Spinal cord (tissue), 10 donors: ENCODE data around the gene ACOT7. TPM values are rescaled to one million over a fixed set of nuclear protein-coding genes. Genes with fewer than 3 reads are reported as not detected.

ENCODE experiments used
- DNase-seq, 6 donors: peaks; one replicate each; pipeline versions ENCODE4 v3.0.0 to v3.0.0-alpha.2; 2013 to 2015; ENCODE audit warnings: low spot score in 6 of 6, low read depth in 4 of 6
- H3K27ac ChIP-seq: one replicate; pipeline ENCODE4 v1.5.1; 2013; ENCODE audit warnings: low read depth, low read length, control low read depth
- H3K27me3 ChIP-seq: one replicate; pipeline ENCODE4 v1.6.1; 2013; ENCODE audit warnings: low read length; ENCODE audit not compliant: control insufficient read depth, insufficient read depth
- H3K36me3 ChIP-seq: one replicate; pipeline ENCODE4 v1.6.1; 2013; ENCODE audit warnings: low read length; ENCODE audit not compliant: control insufficient read depth, insufficient read depth
- H3K4me1 ChIP-seq: one replicate; pipeline ENCODE4 v1.6.1; 2013; ENCODE audit warnings: low read length; ENCODE audit not compliant: control insufficient read depth, insufficient read depth
- H3K4me3 ChIP-seq: one replicate; pipeline ENCODE4 v1.5.1; 2013; ENCODE audit warnings: low read depth, low read length, control low read depth
- H3K9me3 ChIP-seq: one replicate; pipeline ENCODE4 v1.6.1; 2013; ENCODE audit warnings: low read length; ENCODE audit not compliant: control insufficient read depth, insufficient read depth
- WGBS: methylation state at CpG from one replicate; pipeline ENCODE4 v1.1.5; 2013; ENCODE audit warnings: missing lambda C conversion rate; ENCODE audit not compliant: insufficient coverage; 5-methylcytosine and 5-hydroxymethylcytosine counted together
- polyA plus RNA-seq, 2 donors: library from polyadenylated mRNA; unstranded; fragments of 120-200 nt; gene quantifications; one replicate each; pipeline ENCODE4 v1.2.1, GENCODE V29; 2013; ENCODE audit not compliant: insufficient read length in 2 of 2
- total RNA-seq, 2 donors: library from RNA; depleted of rRNA in 1 of 2; stranded (reverse); fragments of 120-200 nt in 1 of 2; fragments of >200 nt in 1 of 2; gene quantifications; one replicate each; pipeline versions ENCODE4 v1.2.3 to v1.2.4, GENCODE V29; 2013 to 2014
- donor health status: healthy.

Gene ACOT7
- total and polyA plus RNA-seq, 4 donors, result 31.8 to 198 (median 128) TPM

DNA sequence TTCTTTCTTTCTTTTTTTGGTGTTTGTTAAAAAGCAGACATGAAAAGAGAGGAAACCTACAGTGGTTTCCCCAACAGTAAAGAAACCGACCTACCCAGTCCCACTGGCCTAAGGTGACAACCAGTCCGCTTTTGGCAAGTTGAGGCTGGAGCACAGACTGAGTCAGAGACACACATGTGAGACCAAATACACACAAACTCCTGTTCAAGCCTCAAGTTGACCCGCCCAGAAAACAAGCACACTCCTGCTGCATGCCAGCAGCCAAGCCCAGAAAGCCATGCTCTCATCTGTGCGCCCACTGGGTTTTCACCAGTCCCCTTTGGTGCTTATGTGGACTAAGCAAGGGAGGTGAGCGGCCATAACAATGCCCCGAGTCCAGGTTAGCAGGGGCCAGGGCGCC lies 68.1 kb downstream of the ACOT7 start:
- no peak overlapping the region for H3K27ac ChIP-seq
- no peak for DNase-seq
- peaks cover 52% of the 10 kb centered on the region for H3K36me3 ChIP-seq
- peaks cover 25% of the 10 kb centered on the region for H3K4me1 ChIP-seq
- no peak overlapping the region for H3K4me3 ChIP-seq
- WGBS, result 98% methylated on average over 6 of the region's 7 CpGs
- no peaks in the 10 kb centered on the region for H3K27me3 ChIP-seq
- H3K9me3 ChIP-seq, result no peaks in the 10 kb centered on the region

DNA sequence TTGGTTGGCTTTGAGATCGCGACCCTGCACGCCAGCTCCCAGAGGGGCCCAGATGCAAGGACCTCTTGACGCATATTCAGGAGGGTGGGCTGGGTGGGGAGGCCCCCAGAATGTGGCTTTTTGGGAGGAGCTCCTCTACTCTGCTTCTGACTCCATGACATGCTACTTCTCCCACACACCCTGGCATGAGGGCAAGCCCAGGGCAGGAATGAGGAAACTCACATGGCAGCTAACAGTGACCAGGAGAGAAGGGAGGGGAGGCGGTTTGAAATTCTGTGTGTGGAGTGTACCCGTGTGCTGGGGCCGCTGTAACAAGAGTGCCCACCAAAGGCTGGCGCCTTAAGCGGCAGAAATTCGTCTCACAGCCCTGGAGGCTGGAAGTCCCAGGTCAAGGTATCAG lies 71.4 kb downstream of the ACOT7 start:
- 84% methylated on average over 6 of the region's 10 CpGs for WGBS
- peaks cover 58% of the 10 kb centered on the region for H3K36me3 ChIP-seq
- no peak overlapping the region for H3K4me3 ChIP-seq
- no peak for DNase-seq
- no peaks in the 10 kb centered on the region for H3K9me3 ChIP-seq
- no peaks in the 10 kb centered on the region for H3K4me1 ChIP-seq
- H3K27me3 ChIP-seq, result no peaks in the 10 kb centered on the region
- H3K27ac ChIP-seq, result no peak overlapping the region

DNA sequence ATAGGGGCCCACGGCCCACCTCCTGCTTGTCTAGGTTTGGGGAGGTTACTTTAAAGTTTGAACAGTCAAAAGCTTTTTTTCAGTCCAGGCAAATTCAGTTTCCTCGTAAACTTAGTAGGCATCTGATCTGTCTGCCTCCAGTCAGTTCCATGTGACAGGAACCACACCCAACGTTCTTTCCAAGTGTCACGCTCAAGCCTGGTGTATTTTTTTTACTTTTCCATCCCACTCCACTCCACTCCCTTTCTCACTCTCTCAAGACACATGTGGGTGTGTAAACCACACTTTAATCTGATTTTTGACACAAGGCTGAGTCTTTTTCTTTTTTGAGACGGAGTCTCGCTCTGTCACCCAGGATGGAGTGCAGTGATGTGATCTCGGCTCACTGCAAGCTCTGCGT lies 72.4 kb downstream of the ACOT7 start:
- no peak overlapping the region for H3K4me3 ChIP-seq
- no peak for DNase-seq
- 97% methylated on average over 7 of the region's 8 CpGs for WGBS
- no peaks in the 10 kb centered on the region for H3K9me3 ChIP-seq
- no peak overlapping the region for H3K27ac ChIP-seq
- H3K27me3 ChIP-seq, result no peaks in the 10 kb centered on the region
- H3K4me1 ChIP-seq, result no peaks in the 10 kb centered on the region
- peaks cover 54% of the 10 kb centered on the region for H3K36me3 ChIP-seq

DNA sequence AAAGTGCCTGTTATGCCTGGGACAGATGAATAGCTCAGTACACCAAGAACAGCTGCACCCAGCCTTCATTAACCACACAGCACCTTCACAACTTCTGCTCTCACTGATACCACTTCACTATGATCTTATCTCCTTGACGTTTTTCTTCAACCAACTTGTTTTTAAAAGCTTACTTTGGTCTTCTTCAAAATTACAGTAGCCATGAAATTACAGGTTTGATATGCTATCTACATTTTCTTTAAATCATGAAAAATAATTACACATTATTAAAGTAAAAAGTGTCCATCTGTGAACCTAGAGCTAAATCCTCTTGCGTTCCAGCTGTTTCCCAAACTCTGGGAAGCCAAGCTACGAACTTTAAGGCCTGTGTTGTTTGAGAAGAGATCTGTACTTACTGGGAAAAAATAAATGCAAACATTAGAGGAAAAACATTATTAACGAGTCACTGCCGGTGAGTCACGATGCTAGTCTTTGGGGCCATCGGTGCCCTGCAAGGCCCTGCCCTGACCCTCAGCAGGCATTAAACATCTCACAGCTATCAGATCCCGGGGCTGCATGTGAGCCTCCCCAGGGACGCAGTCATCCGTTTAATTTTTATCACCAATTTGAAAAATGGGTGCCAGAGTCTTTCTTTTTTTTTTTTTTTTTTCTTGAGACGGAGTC lies 76.3 kb downstream of the ACOT7 start:
- 77% methylated on average over 5 of the region's 11 CpGs for WGBS
- Histone ChIP-seq H3K27ac (no peak overlapping the region), H3K36me3 (peaks cover 40% of the 10 kb centered on the region), H3K9me3 (no peaks in the 10 kb centered on the region), H3K27me3 (no peaks in the 10 kb centered on the region), H3K4me1 (peaks cover 22% of the 10 kb centered on the region), H3K4me3 (no peak overlapping the region)
- DNase-seq, result no peak

DNA sequence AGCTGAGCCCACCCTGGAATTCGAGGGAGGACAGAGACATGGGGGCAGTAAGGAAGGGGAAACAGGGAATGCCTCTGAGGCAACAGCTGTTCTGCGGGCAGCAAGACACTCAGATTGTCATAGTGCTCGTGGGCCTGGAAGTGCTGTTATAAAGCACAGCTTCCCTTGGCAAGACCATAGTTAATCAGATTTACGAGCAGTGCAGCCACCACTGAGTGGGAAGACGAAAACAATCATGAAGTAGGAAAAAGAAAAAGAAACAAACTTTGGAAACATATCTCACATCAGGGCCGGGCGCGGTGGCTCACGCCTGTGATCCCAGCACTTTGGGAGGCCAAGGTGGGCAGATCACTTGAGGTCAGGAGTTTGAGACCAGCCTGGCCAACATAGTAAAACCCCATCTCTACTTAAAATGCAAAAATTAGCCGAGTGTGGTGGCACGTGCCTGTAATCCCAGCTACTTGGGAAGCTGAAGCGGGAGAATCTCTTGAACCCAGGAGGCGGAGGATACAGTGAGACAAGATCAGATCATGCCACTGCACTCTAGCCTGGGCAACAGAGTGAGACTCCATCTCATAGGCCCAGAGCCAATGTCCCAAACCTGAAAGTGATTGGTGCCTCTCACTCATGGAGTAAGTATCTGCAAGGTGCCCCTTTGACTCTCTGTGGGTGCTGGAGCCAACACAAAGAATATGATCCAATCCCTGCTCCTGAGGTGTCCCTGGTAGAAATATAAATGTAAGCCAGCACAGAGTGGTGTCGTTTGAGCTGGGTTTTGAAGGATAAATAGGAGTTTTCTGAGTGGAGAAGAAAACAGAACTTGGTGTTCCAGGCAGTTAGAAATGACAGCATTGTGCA lies 77.1 kb downstream of the ACOT7 start:
- Histone ChIP-seq H3K27ac (no peak overlapping the region), H3K9me3 (no peaks in the 10 kb centered on the region), H3K4me1 (peaks cover 22% of the 10 kb centered on the region), H3K27me3 (no peaks in the 10 kb centered on the region), H3K4me3 (no peak overlapping the region), H3K36me3 (peaks cover 40% of the 10 kb centered on the region)
- 82% methylated on average over 8 of the region's 14 CpGs for WGBS
- DNase-seq, result no peak

DNA sequence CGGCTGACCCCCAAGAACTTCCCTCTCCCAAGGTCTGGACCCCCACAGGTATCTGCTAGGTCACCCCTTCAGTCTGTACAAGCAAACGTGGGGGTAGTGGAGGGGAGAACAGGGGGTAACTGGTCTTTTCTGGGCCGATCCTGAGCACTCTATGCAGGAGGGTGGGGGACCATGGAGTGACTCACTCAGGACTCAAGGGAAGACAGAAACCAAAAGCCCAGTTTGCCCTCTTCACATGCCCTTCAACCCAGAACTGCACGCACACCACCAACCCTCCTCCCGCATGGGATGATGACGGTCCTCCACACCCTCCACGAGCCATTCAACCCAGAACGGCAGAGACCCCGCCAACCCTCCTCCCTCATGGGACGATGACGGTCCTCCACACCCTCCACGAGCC lies 79.1 kb downstream of the ACOT7 start:
- no peaks in the 10 kb centered on the region for H3K9me3 ChIP-seq
- peaks cover 28% of the 10 kb centered on the region for H3K4me1 ChIP-seq
- WGBS, result 98% methylated on average over 10 of the region's 12 CpGs
- H3K27ac ChIP-seq, result no peak overlapping the region
- no peak for DNase-seq
- H3K36me3 ChIP-seq, result peaks cover 39% of the 10 kb centered on the region
- H3K27me3 ChIP-seq, result no peaks in the 10 kb centered on the region
- no peak overlapping the region for H3K4me3 ChIP-seq

DNA sequence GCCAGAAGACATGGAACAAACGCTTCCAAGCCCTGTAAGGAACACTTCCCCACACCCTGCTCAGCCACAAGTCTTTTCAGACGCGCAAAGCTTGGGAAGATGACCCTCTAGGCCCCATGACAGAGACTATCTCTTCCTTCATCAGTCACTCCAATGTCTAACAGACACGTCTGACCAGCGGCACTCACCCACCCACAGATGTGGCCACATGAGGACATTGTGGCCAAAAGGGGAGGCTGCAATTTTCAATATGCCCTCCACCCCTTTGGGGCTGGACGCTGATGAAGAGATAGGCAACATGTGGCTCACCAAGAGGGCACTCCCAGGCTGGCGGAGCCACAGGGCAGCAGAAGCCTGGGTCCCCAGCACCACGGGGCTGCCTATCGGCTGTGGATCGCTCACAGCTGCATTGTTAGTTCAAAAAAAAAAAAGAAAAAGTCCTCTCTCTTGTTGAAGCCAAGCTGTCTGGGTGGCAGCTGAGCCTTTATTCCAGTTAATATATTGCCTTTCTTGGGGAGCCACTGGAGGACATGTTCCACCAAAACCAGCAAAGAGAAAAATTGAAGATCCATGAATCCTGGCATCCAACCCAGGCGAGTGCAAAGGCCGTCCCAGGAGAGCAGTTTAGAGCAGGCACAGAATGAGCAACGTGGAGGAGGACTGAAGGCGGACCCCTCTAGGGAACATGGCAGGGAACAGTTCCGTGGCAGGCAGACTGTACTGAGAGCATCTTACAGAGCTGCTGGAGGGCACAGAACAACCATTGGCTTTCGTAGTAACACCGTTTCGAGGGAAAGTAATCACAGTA lies 80.0 kb downstream of the ACOT7 start:
- Histone ChIP-seq H3K4me1 (peaks cover 34% of the 10 kb centered on the region), H3K4me3 (no peak overlapping the region), H3K36me3 (peaks cover 37% of the 10 kb centered on the region), H3K27me3 (no peaks in the 10 kb centered on the region), H3K9me3 (no peaks in the 10 kb centered on the region), H3K27ac (no peak overlapping the region)
- 60% methylated on average over 15 of the region's 18 CpGs for WGBS
- DNase-seq, result peak in 1 of 6 donors; percentile 85

DNA sequence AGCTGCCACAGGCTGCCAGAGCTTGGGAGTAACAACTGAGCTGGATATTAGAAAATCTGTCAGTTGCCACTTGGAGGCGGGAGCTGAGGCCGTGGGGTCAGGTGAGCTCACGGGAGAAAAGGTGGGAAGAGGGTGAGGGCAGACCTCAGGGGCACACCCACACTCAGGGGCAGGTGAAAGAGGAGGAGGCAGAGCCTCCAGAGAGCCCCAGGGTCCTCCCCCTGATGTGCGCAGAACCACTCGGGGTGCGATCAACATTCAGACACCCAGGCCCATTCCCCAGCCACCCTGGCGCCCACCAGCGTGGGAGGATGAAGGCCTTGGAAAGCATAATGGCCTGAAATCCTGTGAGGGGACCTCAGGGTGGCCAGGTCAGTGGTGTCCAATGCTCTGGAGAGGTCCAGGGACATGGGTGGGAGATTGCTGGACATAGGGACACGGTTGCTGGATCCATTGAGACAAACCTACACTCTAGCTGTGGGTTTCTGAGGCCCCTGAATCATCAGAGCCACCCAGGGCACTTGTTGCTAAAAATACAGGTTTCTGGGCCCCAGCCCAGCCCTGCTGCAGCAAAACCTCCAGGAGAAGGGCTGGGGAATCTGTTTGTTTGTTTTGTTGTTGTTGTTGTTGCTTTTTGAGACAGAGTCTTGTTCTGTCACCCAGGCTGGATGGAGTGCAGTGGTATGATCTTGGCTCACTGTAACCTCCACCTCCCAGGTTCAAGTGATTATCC lies 83.3 kb downstream of the ACOT7 start:
- 97% methylated on average over 3 of the region's 9 CpGs for WGBS
- H3K27me3 ChIP-seq, result no peaks in the 10 kb centered on the region
- no peak overlapping the region for H3K4me3 ChIP-seq
- no peaks in the 10 kb centered on the region for H3K9me3 ChIP-seq
- H3K36me3 ChIP-seq, result peaks cover 29% of the 10 kb centered on the region
- no peak for DNase-seq
- H3K4me1 ChIP-seq, result peaks cover 33% of the 10 kb centered on the region
- no peak overlapping the region for H3K27ac ChIP-seq

DNA sequence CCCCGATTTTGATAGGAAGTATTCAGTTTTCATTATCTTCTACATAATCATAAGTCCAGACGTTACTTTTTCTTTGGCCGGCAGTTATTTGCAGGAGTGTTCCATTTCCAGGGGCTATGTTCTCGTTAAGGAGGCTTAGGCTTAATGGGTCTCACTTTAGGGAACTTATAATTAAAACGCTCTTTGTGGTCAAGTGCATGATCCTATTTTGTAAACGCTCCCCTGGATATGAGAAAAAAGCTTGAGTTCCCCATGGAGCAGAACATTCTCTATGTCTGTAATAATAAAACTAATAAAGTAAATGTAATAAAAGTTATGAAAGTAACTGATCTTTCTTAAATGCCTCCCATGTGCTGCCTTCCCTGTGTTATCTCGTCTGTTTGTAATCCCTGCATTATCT lies 84.0 kb downstream of the ACOT7 start:
- peak in 1 of 6 donors; percentile 81 for DNase-seq
- Histone ChIP-seq H3K27me3 (no peaks in the 10 kb centered on the region), H3K9me3 (no peaks in the 10 kb centered on the region), H3K4me1 (peaks cover 31% of the 10 kb centered on the region), H3K4me3 (no peak overlapping the region), H3K36me3 (peaks cover 26% of the 10 kb centered on the region), H3K27ac (no peak overlapping the region)
- WGBS, result 60% methylated on average over 2 of the region's 7 CpGs
